AG04450 (cell line): ENCODE measurements around the gene SLCO2A1. TPM values are rescaled to one million over a fixed set of nuclear protein-coding genes. Genes with fewer than 3 reads are reported as not detected.

Experiments
- CTCF ChIA-PET: fragments of 300-600, 350-600 bp; formaldehyde crosslinking; extraction: SDS; loops from one replicate; lab custom pipeline; 2022; ENCODE audit warnings: antibody characterized with exemption, inconsistent platforms; lab: Charles Lee
- POLR2A ChIA-PET: fragments of 350-600 bp; formaldehyde crosslinking; extraction: SDS; loops from one replicate; lab custom pipeline; 2021; ENCODE audit warnings: antibody characterized with exemption, inconsistent platforms; lab: Yijun Ruan, JAX
- DNase-seq: peaks from one replicate; pipeline ENCODE4 v3.0.0-alpha.2; 2011; ENCODE audit warnings: low read depth, low spot score
- H3K27ac ChIP-seq: one replicate; pipeline ENCODE4 v1.5.1; 2012; ENCODE audit warnings: low read depth, low read length, control low read depth
- H3K27me3 ChIP-seq: one replicate; pipeline ENCODE4 v1.6.0; 2012; ENCODE audit warnings: low read length; ENCODE audit not compliant: control insufficient read depth, insufficient read depth
- H3K4me3 ChIP-seq: 2 replicates; pipeline ENCODE4 v1.5.1; 2011; ENCODE audit warnings: mild to moderate bottlenecking, low read depth, low read length, control low read depth
- H3K9me3 ChIP-seq: 2 replicates; pipeline ENCODE4 v1.5.1; 2012; ENCODE audit warnings: low read length; ENCODE audit not compliant: control insufficient read depth, insufficient read depth
- CTCF ChIP-seq: IDR thresholded peaks from 2 replicates; pipeline ENCODE4 v1.5.1; 2011; ENCODE audit warnings: low read depth, low read length, control low read depth, inconsistent platforms
- polyA plus RNA-seq: library from polyadenylated mRNA; depleted of rRNA; stranded (reverse); fragments of >200 nt; gene quantifications from 2 replicates; pipeline ENCODE4 v1.2.3, GENCODE V29; 2011

Gene SLCO2A1
- polyA plus RNA-seq, 1 experiment = 1.6 TPM

DNA sequence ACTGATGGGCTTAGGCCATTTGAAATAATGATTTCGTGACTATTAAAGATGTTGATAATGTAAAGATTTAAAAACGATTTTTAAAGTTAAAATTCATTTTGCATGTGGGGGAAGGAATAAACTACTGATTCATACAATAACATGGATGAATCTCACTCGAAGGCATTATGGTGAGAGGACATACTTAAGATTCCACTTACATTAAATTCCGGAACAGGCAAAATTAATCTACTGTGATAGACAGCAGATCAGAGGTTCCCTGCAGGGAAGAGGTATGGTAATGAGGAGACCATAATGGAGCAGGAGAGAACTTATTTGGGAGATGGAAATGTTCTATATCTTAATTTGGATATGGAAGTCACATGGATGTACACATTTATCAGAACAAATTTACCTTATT lies 105.7 kb downstream of the SLCO2A1 start:
- H3K9me3 ChIP-seq = no peaks in the 10 kb centered on the region
- ChIA-PET POLR2A (no interaction called here), CTCF (interaction anchor here (1.0 kb wide), 1 partner anchor 106 kb away, joined by 3 read pairs; no protein-coding TSS in a partner anchor)
- DNase-seq = no peak
- peaks cover 4% of the 10 kb centered on the region for H3K27me3 ChIP-seq
- H3K27ac ChIP-seq = no peak overlapping the region
- H3K4me3 ChIP-seq = no peak overlapping the region
- TF ChIP-seq CTCF = no peak

GRCh38 chr3:133921592-133921991 lies 108.1 kb downstream of the SLCO2A1 start:
- TF ChIP-seq CTCF = no peak
- ChIA-PET CTCF (no interaction called here), POLR2A (no interaction called here)
- no peak overlapping the region for H3K27ac ChIP-seq
- H3K9me3 ChIP-seq = no peaks in the 10 kb centered on the region
- no peak for DNase-seq
- H3K4me3 ChIP-seq = no peak overlapping the region
- H3K27me3 ChIP-seq = peaks cover 4% of the 10 kb centered on the region

GRCh38 chr3:133917144-133917543 lies 112.6 kb downstream of the SLCO2A1 start:
- no peak for TF ChIP-seq CTCF
- ChIA-PET CTCF (interaction anchor here (0.8 to 1.0 kb wide), 2 partner anchors 11 to 13 kb away, joined by 3 to 5 read pairs; no protein-coding TSS in a partner anchor), POLR2A (no interaction called here)
- no peak overlapping the region for H3K4me3 ChIP-seq
- peaks cover 20% of the 10 kb centered on the region for H3K27me3 ChIP-seq
- no peaks in the 10 kb centered on the region for H3K9me3 ChIP-seq
- no peak for DNase-seq
- no peak overlapping the region for H3K27ac ChIP-seq

DNA sequence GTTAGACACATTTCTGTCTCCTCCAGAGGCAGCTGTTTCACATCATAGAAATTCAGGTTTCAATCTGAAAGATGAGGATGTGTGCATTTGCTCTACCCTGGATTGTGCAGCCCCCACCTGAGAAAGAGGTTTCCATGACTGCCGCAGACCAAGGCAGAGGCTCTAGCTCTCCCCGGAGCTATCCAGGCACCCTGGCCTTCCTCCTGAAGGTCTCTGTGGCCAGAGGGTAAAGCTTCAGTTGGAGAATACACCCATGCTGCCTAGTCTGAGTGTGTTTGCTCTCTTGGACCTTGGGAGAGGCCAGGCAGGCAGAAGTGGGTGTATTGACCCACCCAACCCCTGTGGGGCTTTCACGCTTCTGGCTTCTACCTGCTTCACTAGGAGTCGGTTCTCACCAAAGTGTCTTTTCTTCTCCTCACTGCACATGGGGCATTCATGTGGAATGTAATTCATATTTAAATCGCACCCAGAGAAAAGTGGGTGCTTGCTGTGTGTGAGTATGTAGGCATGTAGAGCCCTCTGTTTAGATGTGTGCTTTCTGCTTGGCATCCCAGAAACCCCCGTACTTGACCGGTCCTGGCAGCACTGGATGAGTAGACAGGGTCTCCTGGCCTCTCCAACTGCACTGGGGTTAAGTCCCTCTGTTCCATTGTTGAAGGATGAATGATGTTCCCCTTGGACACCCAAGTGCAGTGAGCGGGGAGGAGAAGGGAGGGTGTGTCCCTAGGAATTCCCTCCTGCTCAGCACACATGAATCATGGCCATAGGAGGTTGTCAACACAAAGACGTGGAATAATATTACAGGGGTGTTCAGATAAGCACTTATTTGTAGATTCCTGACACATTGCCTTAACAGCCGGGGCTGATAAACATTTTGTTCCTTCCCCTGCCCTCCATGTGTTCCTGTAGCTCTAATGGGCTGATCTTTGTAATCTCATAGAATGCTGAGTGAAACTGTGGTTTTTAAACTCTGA lies 113.8 kb downstream of the SLCO2A1 start:
- CTCF ChIA-PET = interaction anchor here (0.8 to 1.0 kb wide), 2 partner anchors 12 to 14 kb away, joined by 3 to 5 read pairs; no protein-coding TSS in a partner anchor

More for the DNA sequence above, 113.8 kb downstream of the SLCO2A1 start:
- H3K27ac ChIP-seq = no peak overlapping the region
- H3K4me3 ChIP-seq = no peak overlapping the region
- H3K27me3 ChIP-seq = peaks cover 20% of the 10 kb centered on the region
- TF ChIP-seq CTCF = no peak
- no peaks in the 10 kb centered on the region for H3K9me3 ChIP-seq
- POLR2A ChIA-PET = no interaction called here
- no peak for DNase-seq
